Measurements from ENCODE around the gene TFPT.
"Not testable (repeated sequence)": the region's sequence is repeated elsewhere in the genome, so short reads cannot be mapped to it uniquely, and the experiment has no call there.

The TFPT gene

DNA sequence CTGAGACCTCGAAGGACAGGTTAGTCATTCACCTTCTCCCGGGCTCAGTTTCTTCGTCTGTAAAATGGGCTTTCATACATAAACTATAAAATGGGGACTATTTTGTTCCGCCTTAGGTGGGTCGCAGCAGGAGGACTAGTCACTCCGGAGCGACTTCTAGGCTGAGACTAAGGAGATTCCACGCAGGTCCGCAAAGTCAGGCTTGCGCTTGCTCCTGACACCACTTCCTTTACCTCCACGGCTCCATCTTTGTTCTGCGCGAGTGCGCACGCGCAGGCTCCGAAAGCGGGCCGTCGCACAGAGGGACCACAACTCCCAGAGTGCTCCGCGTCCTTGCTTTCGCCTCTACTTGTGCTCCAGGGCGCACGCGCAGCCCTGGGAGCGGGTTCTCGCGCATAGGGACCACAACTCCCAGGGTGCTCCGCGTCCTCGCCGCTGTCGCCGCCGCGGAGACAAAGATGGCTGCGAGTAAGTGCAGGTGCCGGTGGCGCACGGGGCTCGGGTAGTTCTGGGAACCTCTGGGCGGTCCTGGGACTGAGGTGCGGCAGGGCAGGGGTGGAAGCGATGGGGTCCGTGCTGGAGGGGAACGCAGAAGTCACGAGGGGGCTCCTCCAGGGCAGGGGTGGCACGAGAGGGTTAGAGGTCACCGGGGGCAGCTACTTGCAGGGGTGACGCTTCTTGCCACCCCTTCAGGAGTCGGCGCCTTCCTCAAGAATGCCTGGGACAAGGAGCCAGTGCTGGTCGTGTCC lies 12.9 kb downstream of the TFPT start, which contains the start of gene NDUFA3:
Gene NDUFA3 (plus strand): TSS at position 435 of the 749 bp plus-strand sequence. CDS start 24 bp downstream, at position 459.
- Histone ChIP-seq H3K27ac (ENCODE audit: insufficient read depth, low read length, poor library complexity, severe bottlenecking) (peak within 1 kb of the TSS; percentile 69), H3K36me3 (ENCODE audit: control insufficient read depth, insufficient read depth, low read length) (peaks cover 16% of the 10 kb centered on the region), H3K9me3 (ENCODE audit: control insufficient read depth, low read length) (no peaks in the 10 kb centered on the region), H3K4me3 (ENCODE audit: insufficient read depth, low read depth, low read length, poor library complexity, severe bottlenecking) (peak within 1 kb of the TSS; percentile 84), H3K27me3 (replicated peaks; ENCODE audit: control insufficient read depth, insufficient read depth, low read length, poor library complexity, severe bottlenecking) (no peaks in the 10 kb centered on the region), H3K4me1 (ENCODE audit: control insufficient read depth, insufficient read depth, low read length, poor library complexity, severe bottlenecking) (peaks cover 4% of the 10 kb centered on the region)
- DNase-seq, result peak; percentile 96 to 98 (median 96)

DNA sequence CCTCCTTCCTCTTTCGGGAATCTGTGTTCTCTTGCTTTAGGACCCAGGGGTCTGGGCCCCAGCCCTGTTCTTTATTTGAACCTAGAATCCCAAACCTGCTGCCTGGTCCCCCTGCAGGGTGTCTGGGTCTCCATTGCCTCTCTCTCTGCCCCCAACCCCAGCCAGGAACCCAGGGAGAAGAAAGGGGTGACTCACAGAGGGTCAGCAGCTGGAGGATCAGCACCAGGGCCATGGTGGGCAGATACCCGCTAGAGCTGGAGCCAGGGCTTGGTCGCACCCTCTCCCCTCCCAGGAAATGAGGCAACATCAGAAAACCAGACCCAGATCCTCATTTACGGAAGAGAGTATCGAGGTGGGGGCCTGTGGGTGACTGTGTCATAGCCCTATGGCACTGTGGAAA lies 14.9 kb downstream of the TFPT start, which contains the start of gene OSCAR:
Gene OSCAR (minus strand): TSS at position 243 of the 400 bp plus-strand sequence. CDS start 11 bp downstream, at position 232.
- no peak within 1 kb of the TSS for H3K4me3 ChIP-seq (ENCODE audit: insufficient read depth, low read depth, low read length, poor library complexity, severe bottlenecking)
- peaks cover 2% of the 10 kb centered on the region for H3K36me3 ChIP-seq (ENCODE audit: control insufficient read depth, insufficient read depth, low read length)
- peaks cover 10% of the 10 kb centered on the region for H3K4me1 ChIP-seq (ENCODE audit: control insufficient read depth, insufficient read depth, low read length, poor library complexity, severe bottlenecking)
- H3K27me3 ChIP-seq (replicated peaks; ENCODE audit: control insufficient read depth, insufficient read depth, low read length, poor library complexity, severe bottlenecking), result no peaks in the 10 kb centered on the region
- no peaks in the 10 kb centered on the region for H3K9me3 ChIP-seq (ENCODE audit: control insufficient read depth, low read length)
- no peak for DNase-seq
- H3K27ac ChIP-seq (ENCODE audit: insufficient read depth, low read length, poor library complexity, severe bottlenecking), result no peak within 1 kb of the TSS

DNA sequence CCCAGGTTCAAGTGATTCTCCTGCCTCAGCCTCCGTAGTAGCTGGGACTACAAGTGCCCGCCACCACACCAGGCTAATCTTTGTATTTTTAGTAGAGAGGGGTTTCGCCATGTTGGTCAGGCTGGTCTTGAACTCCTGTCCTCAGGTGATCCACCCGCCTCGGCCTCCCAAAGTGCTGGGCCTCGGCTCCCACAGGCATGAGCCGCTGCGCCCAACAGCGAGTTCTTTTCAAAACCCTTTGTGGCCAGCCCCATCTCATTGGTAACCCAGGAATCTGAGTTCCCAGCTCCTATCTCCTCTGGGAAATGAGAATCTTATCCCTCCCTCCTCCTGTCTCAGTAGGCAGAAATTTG lies 15.6 kb downstream of the TFPT start:
- H3K4me1 ChIP-seq (ENCODE audit: control insufficient read depth, insufficient read depth, low read length, poor library complexity, severe bottlenecking), result peaks cover 16% of the 10 kb centered on the region
- H3K27me3 ChIP-seq (replicated peaks; ENCODE audit: control insufficient read depth, insufficient read depth, low read length, poor library complexity, severe bottlenecking); H3K9me3 ChIP-seq (ENCODE audit: control insufficient read depth, low read length); H3K4me3 ChIP-seq (ENCODE audit: insufficient read depth, low read depth, low read length, poor library complexity, severe bottlenecking); DNase-seq; H3K36me3 ChIP-seq (ENCODE audit: control insufficient read depth, insufficient read depth, low read length); H3K27ac ChIP-seq (ENCODE audit: insufficient read depth, low read length, poor library complexity, severe bottlenecking): not testable (repeated sequence)

DNA sequence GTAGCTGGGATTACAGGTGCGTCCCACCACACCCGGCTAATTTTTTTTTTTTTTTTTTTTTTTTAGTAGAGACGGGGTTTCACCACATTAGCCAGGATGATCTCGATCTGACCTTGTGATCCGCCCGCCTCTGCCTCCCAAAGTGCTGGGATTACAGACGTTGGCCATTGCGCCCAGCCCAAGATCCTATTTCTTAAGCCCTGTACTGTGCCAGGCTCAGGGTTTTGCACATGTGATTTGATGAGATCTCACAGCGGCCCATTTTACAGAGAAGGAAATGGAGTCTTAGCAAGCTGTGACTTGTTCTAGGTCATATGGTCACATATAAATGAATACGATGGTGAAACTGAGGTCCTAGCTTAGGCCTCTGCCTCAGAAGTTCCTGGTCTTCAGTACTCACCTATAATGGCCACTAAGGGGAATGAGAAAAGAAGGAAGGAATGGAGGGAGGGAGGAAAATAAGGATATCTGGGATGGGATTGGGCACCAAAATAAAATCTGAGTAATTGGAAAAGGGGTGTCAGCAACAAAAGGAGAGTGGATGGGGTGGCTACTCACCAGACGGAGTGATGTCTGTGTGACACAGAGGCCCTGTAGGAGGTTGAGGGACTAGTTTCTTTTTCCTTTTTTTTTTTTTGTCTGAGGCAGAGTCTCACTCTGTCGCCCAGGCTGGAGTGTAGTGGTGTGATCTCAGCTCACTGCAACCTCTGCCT lies 16.1 kb downstream of the TFPT start:
- no peak overlapping the region for H3K4me3 ChIP-seq (ENCODE audit: insufficient read depth, low read depth, low read length, poor library complexity, severe bottlenecking)
- no peaks in the 10 kb centered on the region for H3K27me3 ChIP-seq (replicated peaks; ENCODE audit: control insufficient read depth, insufficient read depth, low read length, poor library complexity, severe bottlenecking)
- no peaks in the 10 kb centered on the region for H3K9me3 ChIP-seq (ENCODE audit: control insufficient read depth, low read length)
- no peak for DNase-seq
- H3K4me1 ChIP-seq (ENCODE audit: control insufficient read depth, insufficient read depth, low read length, poor library complexity, severe bottlenecking), result peaks cover 16% of the 10 kb centered on the region
- H3K27ac ChIP-seq (ENCODE audit: insufficient read depth, low read length, poor library complexity, severe bottlenecking), result no peak overlapping the region
- no peaks in the 10 kb centered on the region for H3K36me3 ChIP-seq (ENCODE audit: control insufficient read depth, insufficient read depth, low read length)

DNA sequence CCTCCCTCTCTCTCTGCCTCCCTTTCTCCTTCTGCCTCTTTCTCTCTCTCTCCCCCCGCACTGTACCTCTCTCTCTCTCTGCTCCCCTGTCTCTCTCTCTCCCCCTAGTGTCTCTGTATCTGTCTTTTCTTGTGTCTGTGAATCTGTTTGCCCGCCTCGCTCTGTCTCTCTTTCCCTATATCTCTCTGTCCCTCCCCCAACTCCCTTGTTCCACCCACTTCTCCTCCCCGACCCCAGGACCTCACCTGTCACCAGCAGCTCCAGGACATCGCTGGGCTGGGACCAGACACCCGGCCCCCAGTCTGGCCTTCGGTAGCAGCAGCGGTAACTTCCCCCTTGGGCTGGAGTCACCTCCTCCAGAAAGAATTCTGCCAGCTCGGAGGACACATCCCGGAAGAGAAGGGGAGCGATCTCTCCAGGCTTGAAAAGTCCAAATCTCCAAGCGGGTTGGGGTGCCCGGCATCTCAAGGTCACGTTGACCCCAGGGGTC lies 18.8 kb downstream of the TFPT start:
- Histone ChIP-seq H3K27ac (ENCODE audit: insufficient read depth, low read length, poor library complexity, severe bottlenecking) (no peak overlapping the region), H3K4me1 (ENCODE audit: control insufficient read depth, insufficient read depth, low read length, poor library complexity, severe bottlenecking) (peaks cover 12% of the 10 kb centered on the region), H3K9me3 (ENCODE audit: control insufficient read depth, low read length) (no peaks in the 10 kb centered on the region), H3K4me3 (ENCODE audit: insufficient read depth, low read depth, low read length, poor library complexity, severe bottlenecking) (no peak overlapping the region), H3K36me3 (ENCODE audit: control insufficient read depth, insufficient read depth, low read length) (no peaks in the 10 kb centered on the region), H3K27me3 (replicated peaks; ENCODE audit: control insufficient read depth, insufficient read depth, low read length, poor library complexity, severe bottlenecking) (no peaks in the 10 kb centered on the region)
- no peak for DNase-seq

DNA sequence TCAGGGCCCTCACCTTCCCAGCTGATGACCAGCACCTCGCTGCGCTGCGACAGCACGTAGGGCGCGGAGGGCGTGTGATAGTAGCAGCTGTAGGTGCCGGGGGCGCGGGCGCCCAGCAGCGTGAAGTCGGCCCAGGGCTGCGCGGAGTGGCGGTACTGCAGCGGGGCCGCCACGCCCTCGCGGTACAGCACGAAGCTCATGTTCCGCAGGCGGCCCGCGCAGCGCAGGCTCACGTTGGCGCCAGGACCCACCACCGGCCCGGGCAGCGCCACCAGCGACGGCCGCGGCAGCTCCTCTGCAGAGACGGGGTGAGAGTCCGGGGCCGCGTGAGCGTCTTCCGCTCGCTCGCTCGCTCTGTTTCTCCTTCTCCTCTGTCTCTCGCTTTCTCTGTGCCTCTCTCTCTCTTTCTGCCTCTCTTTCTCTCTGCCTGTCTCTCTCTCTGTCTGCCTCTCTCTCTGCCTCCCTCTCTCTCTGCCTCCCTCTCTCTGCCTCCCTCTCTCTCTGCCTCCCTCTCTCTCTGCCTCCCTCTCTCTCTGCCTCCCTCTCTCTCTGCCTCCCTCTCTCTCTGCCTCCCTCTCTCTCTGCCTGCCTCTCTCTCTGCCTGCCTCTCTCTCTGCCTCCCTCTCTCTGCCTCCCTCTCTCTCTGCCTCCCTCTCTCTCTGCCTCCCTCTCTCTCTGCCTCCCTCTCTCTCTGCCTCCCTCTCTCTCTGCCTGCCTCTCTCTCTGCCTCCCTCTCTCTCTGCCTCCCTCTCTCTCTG lies 19.4 kb downstream of the TFPT start:
- peak; percentile 18 to 31 (median 28) for DNase-seq
- H3K36me3 ChIP-seq (ENCODE audit: control insufficient read depth, insufficient read depth, low read length); H3K27ac ChIP-seq (ENCODE audit: insufficient read depth, low read length, poor library complexity, severe bottlenecking); H3K9me3 ChIP-seq (ENCODE audit: control insufficient read depth, low read length); H3K27me3 ChIP-seq (replicated peaks; ENCODE audit: control insufficient read depth, insufficient read depth, low read length, poor library complexity, severe bottlenecking): not testable (repeated sequence)
- Histone ChIP-seq H3K4me3 (ENCODE audit: insufficient read depth, low read depth, low read length, poor library complexity, severe bottlenecking) (peak overlapping the region; percentile 37), H3K4me1 (ENCODE audit: control insufficient read depth, insufficient read depth, low read length, poor library complexity, severe bottlenecking) (peaks cover 12% of the 10 kb centered on the region)

DNA sequence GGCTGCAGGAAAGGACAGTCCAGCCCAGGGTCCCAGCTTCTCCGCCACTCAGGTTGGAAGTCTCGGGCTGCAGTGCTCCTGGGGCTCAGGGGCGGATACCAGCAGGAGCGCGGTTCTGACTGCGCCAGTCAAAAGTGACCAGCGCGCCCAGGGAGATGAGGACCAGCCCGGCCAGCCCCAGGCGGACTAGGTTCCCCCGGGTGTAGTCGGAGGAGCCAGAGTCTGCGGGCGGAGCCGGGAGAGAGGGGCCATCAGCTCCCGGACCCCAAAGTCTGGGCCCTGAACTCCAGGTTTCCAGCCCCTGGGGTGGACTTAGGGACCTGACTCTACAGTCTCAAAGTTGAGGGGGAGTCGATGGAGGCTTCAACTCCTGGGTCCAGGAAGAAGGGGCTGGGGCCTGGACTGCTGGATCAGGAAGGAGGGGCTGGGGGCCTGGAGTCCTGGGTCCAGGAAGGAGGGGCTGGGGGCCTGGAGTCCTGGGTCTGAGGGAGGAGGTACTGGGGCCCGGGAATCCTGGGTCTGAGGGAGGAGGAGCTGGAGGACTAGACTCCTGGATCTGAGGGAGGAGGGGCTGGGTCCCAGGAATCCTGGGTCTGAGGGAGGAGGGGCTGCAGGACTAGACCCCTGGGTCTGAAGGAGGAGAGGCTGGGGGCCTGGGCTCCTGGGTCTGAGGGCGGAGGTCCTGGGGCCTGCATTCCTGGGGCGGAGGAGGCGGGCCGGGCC lies 20.2 kb downstream of the TFPT start:
- no peaks in the 10 kb centered on the region for H3K36me3 ChIP-seq (ENCODE audit: control insufficient read depth, insufficient read depth, low read length)
- no peaks in the 10 kb centered on the region for H3K9me3 ChIP-seq (ENCODE audit: control insufficient read depth, low read length)
- H3K4me1 ChIP-seq (ENCODE audit: control insufficient read depth, insufficient read depth, low read length, poor library complexity, severe bottlenecking), result peaks cover 12% of the 10 kb centered on the region
- peak overlapping the region; percentile 37 for H3K4me3 ChIP-seq (ENCODE audit: insufficient read depth, low read depth, low read length, poor library complexity, severe bottlenecking)
- no peaks in the 10 kb centered on the region for H3K27me3 ChIP-seq (replicated peaks; ENCODE audit: control insufficient read depth, insufficient read depth, low read length, poor library complexity, severe bottlenecking)
- H3K27ac ChIP-seq (ENCODE audit: insufficient read depth, low read length, poor library complexity, severe bottlenecking), result no peak overlapping the region
- DNase-seq, result no peak

DNA sequence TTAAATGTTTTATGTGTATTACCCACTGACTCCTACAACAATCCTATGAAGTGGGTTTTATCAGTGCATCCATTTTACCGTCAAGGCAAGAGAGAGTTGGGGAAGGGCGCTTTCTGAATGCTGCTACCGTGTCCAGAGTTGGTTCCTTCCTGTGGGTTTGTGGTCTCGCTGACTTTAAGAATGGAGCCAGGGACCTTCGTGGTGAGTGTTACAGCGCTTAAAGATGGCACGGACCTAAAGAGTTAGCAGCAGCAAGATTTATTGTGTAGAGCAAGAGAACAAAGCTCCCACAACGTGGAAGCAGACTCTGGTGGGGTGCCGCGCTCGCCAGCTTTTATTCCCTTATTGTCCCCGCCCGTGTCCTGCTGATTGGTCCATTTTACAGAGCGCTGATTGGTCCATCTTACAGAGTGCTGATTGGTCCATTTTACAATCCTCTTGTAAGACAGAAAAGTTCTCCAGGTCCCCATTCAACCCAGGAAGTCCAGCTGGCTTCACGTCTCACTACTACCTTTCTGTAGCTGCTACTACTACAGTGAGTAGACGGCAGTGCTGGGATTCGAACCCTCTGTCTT lies 20.9 kb downstream of the TFPT start:
- H3K4me3 ChIP-seq (ENCODE audit: insufficient read depth, low read depth, low read length, poor library complexity, severe bottlenecking), result no peak overlapping the region
- H3K4me1 ChIP-seq (ENCODE audit: control insufficient read depth, insufficient read depth, low read length, poor library complexity, severe bottlenecking), result peaks cover 12% of the 10 kb centered on the region
- H3K36me3 ChIP-seq (ENCODE audit: control insufficient read depth, insufficient read depth, low read length), result no peaks in the 10 kb centered on the region
- H3K9me3 ChIP-seq (ENCODE audit: control insufficient read depth, low read length), result no peaks in the 10 kb centered on the region
- H3K27ac ChIP-seq (ENCODE audit: insufficient read depth, low read length, poor library complexity, severe bottlenecking), result no peak overlapping the region
- no peak for DNase-seq
- no peaks in the 10 kb centered on the region for H3K27me3 ChIP-seq (replicated peaks; ENCODE audit: control insufficient read depth, insufficient read depth, low read length, poor library complexity, severe bottlenecking)

DNA sequence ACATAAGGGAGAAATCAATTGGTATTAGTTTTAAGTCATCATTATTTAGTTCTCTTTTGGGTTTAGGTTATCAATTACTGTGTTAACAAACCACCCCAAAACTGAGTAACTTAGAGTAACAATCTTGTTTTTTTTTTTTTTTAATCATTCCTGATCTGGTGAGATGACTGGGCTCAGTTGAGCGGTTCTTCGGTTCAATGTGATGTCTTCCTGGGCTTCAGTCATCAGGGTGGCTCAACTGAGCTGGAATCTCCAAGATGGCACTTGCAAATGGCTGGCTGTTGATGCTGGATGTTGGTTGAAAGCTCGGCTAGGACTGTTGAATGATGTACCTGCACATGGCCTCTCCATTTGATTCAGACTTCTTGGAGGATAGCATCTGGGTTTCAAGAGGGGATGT lies 31.0 kb downstream of the TFPT start:
- no peak overlapping the region for H3K4me3 ChIP-seq (ENCODE audit: insufficient read depth, low read depth, low read length, poor library complexity, severe bottlenecking)
- H3K27ac ChIP-seq (ENCODE audit: insufficient read depth, low read length, poor library complexity, severe bottlenecking), result no peak overlapping the region
- no peaks in the 10 kb centered on the region for H3K27me3 ChIP-seq (replicated peaks; ENCODE audit: control insufficient read depth, insufficient read depth, low read length, poor library complexity, severe bottlenecking)

More for the DNA sequence above, 31.0 kb downstream of the TFPT start:
- DNase-seq, result no peak
- Histone ChIP-seq H3K36me3 (ENCODE audit: control insufficient read depth, insufficient read depth, low read length) (no peaks in the 10 kb centered on the region), H3K9me3 (ENCODE audit: control insufficient read depth, low read length) (peaks cover 7% of the 10 kb centered on the region), H3K4me1 (ENCODE audit: control insufficient read depth, insufficient read depth, low read length, poor library complexity, severe bottlenecking) (no peaks in the 10 kb centered on the region)
